ENCODE data around the gene TBCEL.

The TBCEL gene

GRCh38 chr11:121035169-121035755 is 11.4 kb downstream of the TBCEL start:
- no peak overlapping the region for H3K4me3 ChIP-seq (replicated peaks; ENCODE audit: insufficient read depth, low read length)
- no peak overlapping the region for H3K27ac ChIP-seq (replicated peaks)
- no peak for DNase-seq (ENCODE audit: low read depth in 1 of 2, low spot score in 1 of 2)
- no peaks in the 10 kb centered on the region for H3K27me3 ChIP-seq (ENCODE audit: insufficient read depth, poor library complexity, severe bottlenecking)
- TF ChIP-seq SPI1 (IDR thresholded peaks at IDR 0.05; ENCODE audit: borderline replicate concordance, low read depth), result no peak
- no peak for TF ChIP-seq REST (IDR thresholded peaks at IDR 0.05; ENCODE audit: insufficient replicate concordance, low read depth)
- no peak for TF ChIP-seq CTCF (IDR thresholded peaks at IDR 0.05; ENCODE audit: insufficient read depth, low read length)
- TF ChIP-seq POLR2AphosphoS5 (IDR thresholded peaks at IDR 0.05; ENCODE audit: low read depth), result no peak
- TF ChIP-seq GABPA (IDR thresholded peaks at IDR 0.05; ENCODE audit: low read depth), result no peak

- no peak for TF ChIP-seq REST (IDR thresholded peaks at IDR 0.05; ENCODE audit: insufficient replicate concordance, low read depth)
- no peak for TF ChIP-seq CTCF (IDR thresholded peaks at IDR 0.05; ENCODE audit: insufficient read depth, low read length)
- H3K27ac ChIP-seq (replicated peaks), result no peak overlapping the region
- H3K27me3 ChIP-seq (ENCODE audit: insufficient read depth, poor library complexity, severe bottlenecking), result no peaks in the 10 kb centered on the region
- no peak for DNase-seq (ENCODE audit: low read depth in 1 of 2, low spot score in 1 of 2)
- H3K4me3 ChIP-seq (replicated peaks; ENCODE audit: insufficient read depth, low read length), result no peak overlapping the region
Observed at GRCh38 chr11:121035780-121036179, 11.9 kb downstream of the TBCEL start.

- TF ChIP-seq SPI1 (IDR thresholded peaks at IDR 0.05; ENCODE audit: borderline replicate concordance, low read depth), result no peak
- no peak for TF ChIP-seq POLR2AphosphoS5 (IDR thresholded peaks at IDR 0.05; ENCODE audit: low read depth)
- no peak for TF ChIP-seq GABPA (IDR thresholded peaks at IDR 0.05; ENCODE audit: low read depth)
- no peak for TF ChIP-seq REST (IDR thresholded peaks at IDR 0.05; ENCODE audit: insufficient replicate concordance, low read depth)
- no peak for TF ChIP-seq CTCF (IDR thresholded peaks at IDR 0.05; ENCODE audit: insufficient read depth, low read length)
- DNase-seq (ENCODE audit: low read depth in 1 of 2, low spot score in 1 of 2), result no peak
- Histone ChIP-seq H3K27me3 (ENCODE audit: insufficient read depth, poor library complexity, severe bottlenecking) (no peaks in the 10 kb centered on the region), H3K27ac (replicated peaks) (no peak overlapping the region), H3K4me3 (replicated peaks; ENCODE audit: insufficient read depth, low read length) (no peak overlapping the region)
Observed at GRCh38 chr11:121037016-121037415, 13.1 kb downstream of the TBCEL start.
